ENCODE data around the gene CRB3.

Gene CRB3

GRCh38 chr19:6470173-6470572, 6.1 kb downstream of the CRB3 start:
- Histone ChIP-seq H3K27ac (ENCODE audit: low read length) (no peak overlapping the region), H3K27me3 (ENCODE audit: control insufficient read depth in 1 of 2, insufficient read depth in 2 of 2, low read length in 2 of 2) (peaks cover 4 to 5% of the 10 kb centered on the region in 2 donors), H3K4me1 (ENCODE audit: control insufficient read depth, insufficient read depth, low read length) (no peaks in the 10 kb centered on the region), H3K36me3 (ENCODE audit: control insufficient read depth in 2 of 2, insufficient read depth in 2 of 2, low read length in 2 of 2) (no peaks in the 10 kb centered on the region), H3K9me3 (ENCODE audit: control insufficient read depth in 2 of 2, low read length in 2 of 2) (no peaks in the 10 kb centered on the region), H3K4me3 (ENCODE audit: low read length in 2 of 2) (no peak overlapping the region), H3K9ac (ENCODE audit: low read length in 2 of 2) (no peak overlapping the region)

- Histone ChIP-seq H3K27me3 (ENCODE audit: control insufficient read depth in 1 of 2, insufficient read depth in 2 of 2, low read length in 2 of 2) (peaks cover 11 to 12% of the 10 kb centered on the region in 2 donors), H3K36me3 (ENCODE audit: control insufficient read depth in 2 of 2, insufficient read depth in 2 of 2, low read length in 2 of 2) (no peaks in the 10 kb centered on the region), H3K4me3 (ENCODE audit: low read length in 2 of 2) (no peak overlapping the region), H3K4me1 (ENCODE audit: control insufficient read depth, insufficient read depth, low read length) (peaks cover 8% of the 10 kb centered on the region), H3K9ac (ENCODE audit: low read length in 2 of 2) (no peak overlapping the region), H3K9me3 (ENCODE audit: control insufficient read depth in 2 of 2, low read length in 2 of 2) (no peaks in the 10 kb centered on the region), H3K27ac (ENCODE audit: low read length) (no peak overlapping the region)
Observed at GRCh38 chr19:6471076-6471475, 7.0 kb downstream of the CRB3 start.

- no peaks in the 10 kb centered on the region for H3K36me3 ChIP-seq (ENCODE audit: control insufficient read depth in 2 of 2, insufficient read depth in 2 of 2, low read length in 2 of 2)
- peaks cover 21 to 24% of the 10 kb centered on the region in 2 donors for H3K27me3 ChIP-seq (ENCODE audit: control insufficient read depth in 1 of 2, insufficient read depth in 2 of 2, low read length in 2 of 2)
- no peak overlapping the region for H3K27ac ChIP-seq (ENCODE audit: low read length)
Observed at GRCh38 chr19:6472713-6473112, 8.6 kb downstream of the CRB3 start.

GRCh38 chr19:6473647-6474046, 9.6 kb downstream of the CRB3 start:
- Histone ChIP-seq H3K4me3 (ENCODE audit: low read length in 2 of 2) (no peak overlapping the region), H3K27ac (ENCODE audit: low read length) (no peak overlapping the region), H3K27me3 (ENCODE audit: control insufficient read depth in 1 of 2, insufficient read depth in 2 of 2, low read length in 2 of 2) (peaks cover 21 to 24% of the 10 kb centered on the region in 2 donors), H3K9ac (ENCODE audit: low read length in 2 of 2) (no peak overlapping the region), H3K36me3 (ENCODE audit: control insufficient read depth in 2 of 2, insufficient read depth in 2 of 2, low read length in 2 of 2) (no peaks in the 10 kb centered on the region), H3K9me3 (ENCODE audit: control insufficient read depth in 2 of 2, low read length in 2 of 2) (no peaks in the 10 kb centered on the region), H3K4me1 (ENCODE audit: control insufficient read depth, insufficient read depth, low read length) (peaks cover 13% of the 10 kb centered on the region)

More at GRCh38 chr19:6472713-6473112, 8.6 kb downstream of the CRB3 start:
- Histone ChIP-seq H3K9ac (ENCODE audit: low read length in 2 of 2) (no peak overlapping the region), H3K4me3 (ENCODE audit: low read length in 2 of 2) (no peak overlapping the region), H3K4me1 (ENCODE audit: control insufficient read depth, insufficient read depth, low read length) (peaks cover 13% of the 10 kb centered on the region), H3K9me3 (ENCODE audit: control insufficient read depth in 2 of 2, low read length in 2 of 2) (no peaks in the 10 kb centered on the region)

GRCh38 chr19:6475321-6476108, 11.4 kb downstream of the CRB3 start:
- H3K27ac ChIP-seq (ENCODE audit: low read length): no peak overlapping the region
- peaks cover 13% of the 10 kb centered on the region for H3K4me1 ChIP-seq (ENCODE audit: control insufficient read depth, insufficient read depth, low read length)
- no peaks in the 10 kb centered on the region for H3K9me3 ChIP-seq (ENCODE audit: control insufficient read depth in 2 of 2, low read length in 2 of 2)
- peaks cover 24 to 28% of the 10 kb centered on the region in 2 donors for H3K27me3 ChIP-seq (ENCODE audit: control insufficient read depth in 1 of 2, insufficient read depth in 2 of 2, low read length in 2 of 2)
- H3K36me3 ChIP-seq (ENCODE audit: control insufficient read depth in 2 of 2, insufficient read depth in 2 of 2, low read length in 2 of 2): no peaks in the 10 kb centered on the region
- H3K4me3 ChIP-seq (ENCODE audit: low read length in 2 of 2): peak overlapping the region in 1 of 2 donors; percentile 40
- H3K9ac ChIP-seq (ENCODE audit: low read length in 2 of 2): no peak overlapping the region

GRCh38 chr19:6476155-6476895, 12.3 kb downstream of the CRB3 start:
- H3K4me1 ChIP-seq (ENCODE audit: control insufficient read depth, insufficient read depth, low read length): peaks cover 13% of the 10 kb centered on the region
- H3K27ac ChIP-seq (ENCODE audit: low read length): no peak overlapping the region
- H3K9ac ChIP-seq (ENCODE audit: low read length in 2 of 2): no peak overlapping the region
- peak overlapping the region in 1 of 2 donors; percentile 40 for H3K4me3 ChIP-seq (ENCODE audit: low read length in 2 of 2)
- no peaks in the 10 kb centered on the region for H3K9me3 ChIP-seq (ENCODE audit: control insufficient read depth in 2 of 2, low read length in 2 of 2)
- H3K27me3 ChIP-seq (ENCODE audit: control insufficient read depth in 1 of 2, insufficient read depth in 2 of 2, low read length in 2 of 2): peaks cover 24 to 28% of the 10 kb centered on the region in 2 donors
- no peaks in the 10 kb centered on the region for H3K36me3 ChIP-seq (ENCODE audit: control insufficient read depth in 2 of 2, insufficient read depth in 2 of 2, low read length in 2 of 2)

- H3K4me3 ChIP-seq (ENCODE audit: low read length in 2 of 2): no peak overlapping the region
- no peaks in the 10 kb centered on the region for H3K36me3 ChIP-seq (ENCODE audit: control insufficient read depth in 2 of 2, insufficient read depth in 2 of 2, low read length in 2 of 2)
- peaks cover 13% of the 10 kb centered on the region for H3K4me1 ChIP-seq (ENCODE audit: control insufficient read depth, insufficient read depth, low read length)
- no peak overlapping the region for H3K27ac ChIP-seq (ENCODE audit: low read length)
- H3K9ac ChIP-seq (ENCODE audit: low read length in 2 of 2): no peak overlapping the region
- no peaks in the 10 kb centered on the region for H3K9me3 ChIP-seq (ENCODE audit: control insufficient read depth in 2 of 2, low read length in 2 of 2)
- H3K27me3 ChIP-seq (ENCODE audit: control insufficient read depth in 1 of 2, insufficient read depth in 2 of 2, low read length in 2 of 2): peaks cover 24 to 30% of the 10 kb centered on the region in 2 donors
Observed at GRCh38 chr19:6476896-6477431, 12.9 kb downstream of the CRB3 start.

GRCh38 chr19:6478815-6479214, 14.7 kb downstream of the CRB3 start:
- H3K27ac ChIP-seq (ENCODE audit: low read length): no peak overlapping the region
- no peaks in the 10 kb centered on the region for H3K36me3 ChIP-seq (ENCODE audit: control insufficient read depth in 2 of 2, insufficient read depth in 2 of 2, low read length in 2 of 2)

GRCh38 chr19:6479836-6480398, 15.8 kb downstream of the CRB3 start:
- no peaks in the 10 kb centered on the region for H3K9me3 ChIP-seq (ENCODE audit: control insufficient read depth in 2 of 2, low read length in 2 of 2)
- no peak overlapping the region for H3K4me3 ChIP-seq (ENCODE audit: low read length in 2 of 2)
- no peaks in the 10 kb centered on the region for H3K36me3 ChIP-seq (ENCODE audit: control insufficient read depth in 2 of 2, insufficient read depth in 2 of 2, low read length in 2 of 2)
- H3K27ac ChIP-seq (ENCODE audit: low read length): no peak overlapping the region
- H3K4me1 ChIP-seq (ENCODE audit: control insufficient read depth, insufficient read depth, low read length): peaks cover 13% of the 10 kb centered on the region
- no peak overlapping the region for H3K9ac ChIP-seq (ENCODE audit: low read length in 2 of 2)
- H3K27me3 ChIP-seq (ENCODE audit: control insufficient read depth in 1 of 2, insufficient read depth in 2 of 2, low read length in 2 of 2): peaks cover 24 to 30% of the 10 kb centered on the region in 2 donors

More at GRCh38 chr19:6478815-6479214, 14.7 kb downstream of the CRB3 start:
- Histone ChIP-seq H3K4me3 (ENCODE audit: low read length in 2 of 2) (no peak overlapping the region), H3K9me3 (ENCODE audit: control insufficient read depth in 2 of 2, low read length in 2 of 2) (no peaks in the 10 kb centered on the region), H3K9ac (ENCODE audit: low read length in 2 of 2) (no peak overlapping the region), H3K27me3 (ENCODE audit: control insufficient read depth in 1 of 2, insufficient read depth in 2 of 2, low read length in 2 of 2) (peaks cover 26 to 30% of the 10 kb centered on the region in 2 donors), H3K4me1 (ENCODE audit: control insufficient read depth, insufficient read depth, low read length) (peaks cover 13% of the 10 kb centered on the region)

GRCh38 chr19:6480848-6481415, 16.9 kb downstream of the CRB3 start:
- no peak overlapping the region for H3K9ac ChIP-seq (ENCODE audit: low read length in 2 of 2)
- H3K4me3 ChIP-seq (ENCODE audit: low read length in 2 of 2): peak overlapping the region in 1 of 2 donors; percentile 15
- no peak overlapping the region for H3K27ac ChIP-seq (ENCODE audit: low read length)

More at GRCh38 chr19:6480848-6481415, 16.9 kb downstream of the CRB3 start:
- H3K36me3 ChIP-seq (ENCODE audit: control insufficient read depth in 2 of 2, insufficient read depth in 2 of 2, low read length in 2 of 2): no peaks in the 10 kb centered on the region
- peaks cover 16 to 20% of the 10 kb centered on the region in 2 donors for H3K27me3 ChIP-seq (ENCODE audit: control insufficient read depth in 1 of 2, insufficient read depth in 2 of 2, low read length in 2 of 2)
- no peaks in the 10 kb centered on the region for H3K9me3 ChIP-seq (ENCODE audit: control insufficient read depth in 2 of 2, low read length in 2 of 2)
- peaks cover 6% of the 10 kb centered on the region for H3K4me1 ChIP-seq (ENCODE audit: control insufficient read depth, insufficient read depth, low read length)

All from stomach smooth muscle (tissue), 2 donors.